Activated naive CD4-positive, alpha-beta T cell treated with anti-CD3 and anti-CD28 coated beads for 36 hours (primary cell): Measurements from ENCODE around the gene NPHS1. TPM values are rescaled to one million over a fixed set of nuclear protein-coding genes. Genes with fewer than 3 reads are reported as not detected.

Experiments
- CTCF ChIA-PET: fragments of 350-600 bp; sonication (Branson Sonifier 250); formaldehyde crosslinking; loops from one replicate; lab custom pipeline; 2021; ENCODE audit warnings: antibody characterized with exemption; lab: Charles Lee
- DNase-seq: peaks from one replicate; pipeline ENCODE4 v3.0.0-alpha.2; 2020
- H3K27ac Mint-ChIP-seq: one replicate; pipeline ENCODE4 v1.8.0; 2021; ENCODE audit warnings: mild to moderate bottlenecking, mixed read lengths
- H3K27me3 Mint-ChIP-seq: one replicate; pipeline ENCODE4 v1.8.0; 2021; ENCODE audit warnings: low read depth, mixed read lengths
- H3K36me3 Mint-ChIP-seq: one replicate; pipeline ENCODE4 v1.8.0; 2021; ENCODE audit warnings: low read depth, mixed read lengths
- H3K4me1 Mint-ChIP-seq: one replicate; pipeline ENCODE4 v1.8.0; 2021; ENCODE audit warnings: low read depth, mixed read lengths
- H3K4me3 Mint-ChIP-seq: one replicate; pipeline ENCODE4 v1.8.0; 2021; ENCODE audit warnings: mild to moderate bottlenecking, moderate library complexity, mixed read lengths
- H3K9me3 Mint-ChIP-seq: one replicate; pipeline ENCODE4 v1.8.0; 2021; ENCODE audit warnings: mixed read lengths
- intact Hi-C: fragments of 100-400 bp; cut with micrococcal nuclease; formaldehyde crosslinking; loops from one replicate; pipeline ENCODE4 v1.15.1; 2023
- total RNA-seq, 2 experiments: library from RNA; stranded (reverse); gene quantifications; one replicate each; pipeline ENCODE4 v1.2.3, GENCODE V29; 2021

Gene NPHS1
- total RNA-seq, 2 experiments from 2014 or later = 0.05 TPM; not detected in 1

- Mint-ChIP-seq H3K27ac (no peak overlapping the region), H3K36me3 (no peaks in the 10 kb centered on the region), H3K4me1 (peaks cover 7% of the 10 kb centered on the region), H3K4me3 (no peak overlapping the region), H3K27me3 (peaks cover 51% of the 10 kb centered on the region), H3K9me3 (no peaks in the 10 kb centered on the region)
- intact Hi-C loops = no loop called here
- CTCF ChIA-PET = no interaction called here
- DNase-seq = no peak
Observed at GRCh38 chr19:35859414-35859813, 7.1 kb upstream of the NPHS1 start.

DNA sequence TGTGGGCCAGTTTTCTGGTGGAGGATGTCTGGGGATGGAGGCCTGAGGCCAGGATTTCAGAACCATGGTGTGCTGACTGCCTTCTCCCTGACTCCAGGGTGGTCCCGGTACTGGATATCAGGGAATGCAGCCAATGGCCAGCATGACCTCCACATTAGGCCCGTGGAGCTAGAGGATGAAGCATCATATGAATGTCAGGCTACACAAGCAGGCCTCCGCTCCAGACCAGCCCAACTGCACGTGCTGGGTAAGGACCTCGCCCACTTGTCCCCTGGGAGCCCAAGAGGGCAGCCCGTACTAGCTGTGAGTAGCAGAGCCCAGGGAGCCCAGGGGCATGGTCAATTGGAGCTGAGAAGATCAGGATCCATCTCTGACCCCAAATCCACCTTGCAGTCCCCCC, 6.0 kb upstream of the NPHS1 start:
- no peaks in the 10 kb centered on the region for H3K36me3 Mint-ChIP-seq
- H3K27me3 Mint-ChIP-seq = peaks cover 51% of the 10 kb centered on the region
- no peak overlapping the region for H3K4me3 Mint-ChIP-seq
- no peak overlapping the region for H3K27ac Mint-ChIP-seq
- CTCF ChIA-PET = no interaction called here
- no peaks in the 10 kb centered on the region for H3K9me3 Mint-ChIP-seq
- H3K4me1 Mint-ChIP-seq = peaks cover 7% of the 10 kb centered on the region
- DNase-seq = no peak
- intact Hi-C loops = no loop called here

DNA sequence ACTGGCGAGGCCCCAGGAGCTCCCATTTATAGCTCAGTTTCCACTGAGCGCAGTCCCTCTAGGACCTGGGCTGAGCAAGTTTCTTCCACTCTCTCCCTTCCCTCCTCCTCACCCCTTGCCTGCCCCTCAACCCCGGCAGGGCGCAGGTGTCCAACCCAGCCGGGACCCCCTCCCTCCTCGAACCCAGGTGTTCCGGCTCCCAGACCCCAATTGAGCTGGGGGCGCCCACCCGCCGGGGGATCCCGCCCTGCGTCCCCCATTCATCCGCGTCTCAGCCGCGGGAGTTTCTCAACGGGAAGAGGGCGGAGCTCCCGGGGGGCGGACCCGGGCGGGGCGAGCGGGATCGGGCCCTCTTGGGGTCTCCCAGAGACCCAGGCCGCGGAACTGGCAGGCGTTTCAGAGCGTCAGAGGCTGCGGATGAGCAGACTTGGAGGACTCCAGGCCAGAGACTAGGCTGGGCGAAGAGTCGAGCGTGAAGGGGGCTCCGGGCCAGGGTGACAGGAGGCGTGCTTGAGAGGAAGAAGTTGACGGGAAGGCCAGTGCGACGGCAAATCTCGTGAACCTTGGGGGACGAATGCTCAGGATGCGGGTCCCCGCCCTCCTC, 4.3 kb upstream of the NPHS1 start, which contains the start of gene KIRREL2:
Gene KIRREL2 (plus strand): TSS at position 366 of the 604 bp plus-strand sequence. CDS start 209 bp downstream, at position 575.
- peaks cover 7% of the 10 kb centered on the region for H3K4me1 Mint-ChIP-seq
- no peaks in the 10 kb centered on the region for H3K36me3 Mint-ChIP-seq
- H3K27me3 Mint-ChIP-seq = peaks cover 50% of the 10 kb centered on the region
- no peak within 1 kb of the TSS for H3K27ac Mint-ChIP-seq
- H3K4me3 Mint-ChIP-seq = peak within 1 kb of the TSS; percentile 70
- H3K9me3 Mint-ChIP-seq = no peaks in the 10 kb centered on the region
- intact Hi-C loops = no loop called here
- DNase-seq = peak; percentile 42
- CTCF ChIA-PET = interaction anchor here (0.6 to 1.4 kb wide), 3 partner anchors 12 to 173 kb away, joined by 3 to 4 read pairs (median 3); partner anchors contain the start of gene APLP1

GRCh38 chr19:35853038-35853756, 893 bp upstream of the NPHS1 start:
- Mint-ChIP-seq H3K9me3 (no peaks in the 10 kb centered on the region), H3K4me1 (peaks cover 7% of the 10 kb centered on the region), H3K4me3 (no peak overlapping the region), H3K27ac (no peak overlapping the region), H3K27me3 (peaks cover 36% of the 10 kb centered on the region), H3K36me3 (no peaks in the 10 kb centered on the region)
- CTCF ChIA-PET = interaction anchor here (1.0 to 1.1 kb wide), 2 partner anchors 16 to 139 kb away, joined by 3 to 4 read pairs; no protein-coding TSS in a partner anchor
- DNase-seq = no peak
- intact Hi-C loops = no loop called here

GRCh38 chr19:35851213-35852028, 883 bp downstream of the NPHS1 start:
- intact Hi-C loops = no loop called here
- no peaks in the 10 kb centered on the region for H3K36me3 Mint-ChIP-seq
- no peak overlapping the region for H3K4me3 Mint-ChIP-seq
- CTCF ChIA-PET = no interaction called here
- DNase-seq = peak; percentile 39
- peaks cover 6% of the 10 kb centered on the region for H3K4me1 Mint-ChIP-seq
- H3K9me3 Mint-ChIP-seq = no peaks in the 10 kb centered on the region
- H3K27me3 Mint-ChIP-seq = peaks cover 40% of the 10 kb centered on the region
- H3K27ac Mint-ChIP-seq = no peak overlapping the region

- peaks cover 22% of the 10 kb centered on the region for H3K4me1 Mint-ChIP-seq
Observed at GRCh38 chr19:35848919-35849505, 3.3 kb downstream of the NPHS1 start.

GRCh38 chr19:35848486-35848885, 3.8 kb downstream of the NPHS1 start:
- CTCF ChIA-PET = no interaction called here
- Mint-ChIP-seq H3K9me3 (no peaks in the 10 kb centered on the region), H3K27ac (no peak overlapping the region), H3K27me3 (peaks cover 54% of the 10 kb centered on the region), H3K36me3 (peaks cover 3% of the 10 kb centered on the region), H3K4me1 (peaks cover 22% of the 10 kb centered on the region), H3K4me3 (no peak overlapping the region)
- no peak for DNase-seq
- intact Hi-C loops = no loop called here

More at GRCh38 chr19:35848919-35849505, 3.3 kb downstream of the NPHS1 start:
- Mint-ChIP-seq H3K4me3 (no peak overlapping the region), H3K27ac (no peak overlapping the region), H3K36me3 (peaks cover 3% of the 10 kb centered on the region), H3K9me3 (no peaks in the 10 kb centered on the region), H3K27me3 (peaks cover 49% of the 10 kb centered on the region)
- no peak for DNase-seq
- intact Hi-C loops = no loop called here
- CTCF ChIA-PET = no interaction called here

DNA sequence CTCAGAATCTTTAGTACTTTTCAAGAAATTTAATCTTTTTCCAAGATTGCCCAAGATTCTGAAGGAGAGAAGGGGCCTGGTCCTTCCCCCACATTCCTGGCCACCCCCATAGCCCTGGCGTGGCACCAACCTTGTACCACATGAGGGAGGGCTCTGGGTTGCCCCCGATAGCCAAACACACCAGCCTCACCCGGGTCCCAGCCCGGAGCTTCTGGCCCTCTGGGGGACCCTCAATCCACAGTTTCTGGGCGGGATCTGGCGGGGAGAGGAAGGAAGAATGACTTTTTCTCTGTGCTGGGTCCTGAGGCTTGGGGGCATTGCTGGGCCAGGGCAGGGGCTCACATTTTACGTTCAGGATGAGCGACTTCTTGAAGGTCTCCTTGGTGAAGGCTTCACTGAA, 4.4 kb downstream of the NPHS1 start:
- no peaks in the 10 kb centered on the region for H3K9me3 Mint-ChIP-seq
- H3K27me3 Mint-ChIP-seq = peaks cover 58% of the 10 kb centered on the region
- intact Hi-C loops = no loop called here
- no peak overlapping the region for H3K4me3 Mint-ChIP-seq
- H3K36me3 Mint-ChIP-seq = peaks cover 3% of the 10 kb centered on the region
- peaks cover 22% of the 10 kb centered on the region for H3K4me1 Mint-ChIP-seq
- CTCF ChIA-PET = no interaction called here
- no peak for DNase-seq
- H3K27ac Mint-ChIP-seq = no peak overlapping the region

- H3K27ac Mint-ChIP-seq = no peak overlapping the region
- peaks cover 22% of the 10 kb centered on the region for H3K4me1 Mint-ChIP-seq
- H3K9me3 Mint-ChIP-seq = no peaks in the 10 kb centered on the region
- peaks cover 64% of the 10 kb centered on the region for H3K27me3 Mint-ChIP-seq
- H3K36me3 Mint-ChIP-seq = peaks cover 3% of the 10 kb centered on the region
- DNase-seq = no peak
- intact Hi-C loops = no loop called here
- CTCF ChIA-PET = interaction anchor here (0.6 kb wide), 1 partner anchor 109 kb away, joined by 3 read pairs; no protein-coding TSS in a partner anchor
- peak overlapping the region; percentile 4 for H3K4me3 Mint-ChIP-seq
Observed at GRCh38 chr19:35846038-35846668, 6.2 kb downstream of the NPHS1 start.

- CTCF ChIA-PET = interaction anchor here (0.6 kb wide), 1 partner anchor 152 kb away, joined by 3 read pairs; no protein-coding TSS in a partner anchor
- peak; percentile 29 for DNase-seq
- peaks cover 3% of the 10 kb centered on the region for H3K36me3 Mint-ChIP-seq
- H3K4me1 Mint-ChIP-seq = peaks cover 19% of the 10 kb centered on the region
- H3K27ac Mint-ChIP-seq = no peak overlapping the region
- H3K4me3 Mint-ChIP-seq = peak overlapping the region; percentile 25
- no peaks in the 10 kb centered on the region for H3K9me3 Mint-ChIP-seq
- peaks cover 57% of the 10 kb centered on the region for H3K27me3 Mint-ChIP-seq
- intact Hi-C loops = no loop called here
Observed at GRCh38 chr19:35845215-35846037, 6.9 kb downstream of the NPHS1 start.
